GM23338 (cell line): ENCODE measurements around the gene PHF13. TPM values are rescaled to one million over a fixed set of nuclear protein-coding genes. Genes with fewer than 3 reads are reported as not detected.

ENCODE experiments used
- ATAC-seq: fragments of 200-7000 bp; cut with Tn5 transposase; 3 replicates; pipeline ENCODE4 v1.9.1; 2020
- DNase-seq: peaks from one replicate; pipeline ENCODE4 v3.0.0-alpha.2; 2015; ENCODE audit warnings: low spot score
- H2AFZ ChIP-seq: fragments of 200-600 bp; sonication (generic); 2 replicates; pipeline ENCODE4 v1.8.0; 2016; ENCODE audit warnings: antibody characterized with exemption, mild to moderate bottlenecking, moderate library complexity
- H3F3A ChIP-seq: fragments of 200-600 bp; sonication (generic); replicated peaks from 2 replicates; pipeline ENCODE4 v1.8.0; 2017; ENCODE audit warnings: antibody characterized with exemption, mixed run types, low read depth
- H3K27ac ChIP-seq: fragments of 200-600 bp; sonication (generic); 2 replicates; pipeline ENCODE4 v1.6.1; 2016; ENCODE audit warnings: low read depth
- H3K27me3 ChIP-seq: fragments of 200-600 bp; sonication (generic); 2 replicates; pipeline ENCODE4 v1.8.0; 2016; ENCODE audit warnings: mild to moderate bottlenecking, mixed run types, moderate library complexity; ENCODE audit not compliant: insufficient read depth
- H3K36me3 ChIP-seq: fragments of 200-600 bp; sonication (generic); 2 replicates; pipeline ENCODE4 v1.8.0; 2016; ENCODE audit warnings: mild to moderate bottlenecking; ENCODE audit not compliant: insufficient read depth
- H3K4me1 ChIP-seq: fragments of 200-600 bp; sonication (generic); 2 replicates; pipeline ENCODE4 v1.8.0; 2016; ENCODE audit warnings: mild to moderate bottlenecking, moderate library complexity; ENCODE audit not compliant: insufficient read depth
- H3K4me2 ChIP-seq: fragments of 200-600 bp; sonication (generic); 2 replicates; pipeline ENCODE4 v1.7.1; 2017; ENCODE audit warnings: mixed run types
- H3K4me3 ChIP-seq: fragments of 200-600 bp; sonication (generic); 2 replicates; pipeline ENCODE4 v1.6.1; 2016; ENCODE audit warnings: mixed run types
- H3K79me2 ChIP-seq: fragments of 200-600 bp; sonication (generic); replicated peaks from 2 replicates; pipeline ENCODE4 v1.8.0; 2017; ENCODE audit warnings: mild to moderate bottlenecking; ENCODE audit not compliant: insufficient read depth
- H3K9me2 ChIP-seq: fragments of 200-600 bp; sonication (generic); 2 replicates; pipeline ENCODE4 v1.8.0; 2017; ENCODE audit not compliant: insufficient read depth
- H4K20me1 ChIP-seq: fragments of 200-600 bp; sonication (generic); replicated peaks from 2 replicates; pipeline ENCODE4 v1.8.0; 2017; ENCODE audit warnings: mild to moderate bottlenecking; ENCODE audit not compliant: insufficient read depth
- H3K27ac Mint-ChIP-seq: 2 replicates; pipeline ENCODE4 v1.8.0; 2020; ENCODE audit warnings: inconsistent platforms, mild to moderate bottlenecking, moderate library complexity, mixed read lengths
- H3K27me3 Mint-ChIP-seq: 3 replicates; pipeline ENCODE4 v1.8.0; 2022; ENCODE audit warnings: low read depth, mild to moderate bottlenecking, moderate library complexity, mixed read lengths, inconsistent platforms; ENCODE audit not compliant: insufficient read depth, poor library complexity
- H3K36me3 Mint-ChIP-seq: 3 replicates; pipeline ENCODE4 v1.8.0; 2021; ENCODE audit warnings: low read depth, mild to moderate bottlenecking, inconsistent platforms, moderate library complexity, mixed read lengths
- H3K4me1 Mint-ChIP-seq: 3 replicates; pipeline ENCODE4 v1.8.0; 2020; ENCODE audit warnings: mild to moderate bottlenecking, inconsistent platforms, mixed read lengths
- H3K4me3 Mint-ChIP-seq: 3 replicates; pipeline ENCODE4 v1.8.0; 2021; ENCODE audit warnings: moderate library complexity, mild to moderate bottlenecking, inconsistent platforms, mixed read lengths
- H3K9me3 Mint-ChIP-seq: 3 replicates; pipeline ENCODE4 v1.8.0; 2020; ENCODE audit warnings: moderate library complexity, mild to moderate bottlenecking, inconsistent platforms, mixed read lengths
- EZH2phosphoT487 ChIP-seq: fragments of 200-600 bp; sonication (generic); IDR thresholded peaks from one replicate; pipeline ENCODE4 v1.8.1; 2018; ENCODE audit warnings: antibody characterized with exemption; ENCODE audit not compliant: unreplicated experiment
- ZNF331 ChIP-seq: fragments of 250-450 bp; sonication (Bioruptor Pico); IDR thresholded peaks from 2 replicates; pipeline ENCODE4 v1.5.0; 2020; ENCODE audit warnings: low read depth, mild to moderate bottlenecking, moderate library complexity
- polyA plus RNA-seq: library from polyadenylated mRNA; unstranded; fragments of >200 nt; fragmentation: Nextera tagmentation; extraction: Ambion mirVana; gene quantifications from 2 replicates; pipeline ENCODE4 v1.2.1, GENCODE V29; 2016
- total RNA-seq: library from RNA; depleted of rRNA; stranded (reverse); fragments of >200 nt; shearing (Covaris generic); gene quantifications from 2 replicates; pipeline ENCODE4 v1.2.3, GENCODE V29; 2014
- TF ChIP-seq, protein P1 (sequence below): IDR thresholded peaks from one replicate; pipeline ENCODE4 v1.6.1; 2018; ENCODE audit warnings: antibody characterized with exemption; ENCODE audit not compliant: unreplicated experiment
- TF ChIP-seq, protein P2 (sequence below): fragments of 250-450 bp; sonication (Bioruptor Pico); IDR thresholded peaks from 2 replicates; pipeline ENCODE4 v1.5.0; 2020; ENCODE audit warnings: mild to moderate bottlenecking, moderate library complexity

The PHF13 gene
- total and polyA plus RNA-seq, 2 experiments from 2014 or later = 12.1 to 33.2 TPM

DNA sequence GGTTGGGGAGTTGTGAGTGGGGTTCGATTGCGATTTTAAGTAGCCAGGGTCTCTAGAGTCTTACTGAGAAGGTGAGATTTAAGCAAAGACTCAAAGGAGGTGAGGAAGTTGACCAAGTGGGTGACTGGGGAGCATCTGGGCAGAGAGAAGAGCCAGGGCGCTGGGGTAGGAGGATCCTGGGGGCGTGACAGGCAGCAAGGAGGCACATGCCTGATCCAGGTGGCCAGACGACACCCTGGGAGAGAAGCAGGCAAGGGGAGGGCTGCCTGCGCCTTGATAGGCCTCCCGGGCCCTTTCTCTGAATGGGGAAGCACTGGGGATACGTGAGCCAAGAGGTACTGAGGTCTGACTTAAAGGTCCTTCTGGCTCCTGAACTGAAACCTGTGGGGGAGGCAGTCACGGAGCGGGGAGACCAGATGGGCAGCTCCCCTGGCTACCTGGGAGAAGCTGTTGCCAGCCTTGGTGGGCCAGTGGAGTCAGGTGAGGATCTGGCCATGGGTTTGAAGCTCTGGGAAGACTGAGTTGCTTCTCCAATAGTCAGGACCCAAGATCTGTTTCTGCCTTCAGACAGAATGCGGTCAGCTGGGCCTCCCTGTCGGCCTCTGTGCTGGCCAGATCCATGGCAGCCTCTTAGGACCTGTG lies 28.3 kb upstream of the PHF13 start:
- no peaks in the 10 kb centered on the region for H3K9me3 Mint-ChIP-seq
- H3K79me2 ChIP-seq = peaks cover 16% of the 10 kb centered on the region
- H3K27ac Mint-ChIP-seq = peak overlapping the region; percentile 5
- no peak overlapping the region for H2AFZ ChIP-seq
- peaks cover 10% of the 10 kb centered on the region; the same call in 1 of the 2 replicates for H3F3A ChIP-seq
- H3K27ac ChIP-seq = no peak overlapping the region
- H4K20me1 ChIP-seq = peaks cover 5% of the 10 kb centered on the region; the same call in 1 of the 2 replicates
- no peaks in the 10 kb centered on the region for H3K27me3 ChIP-seq
- no peak overlapping the region; the same call in 2 of the 3 replicates for H3K4me3 Mint-ChIP-seq
- H3K4me2 ChIP-seq = no peak overlapping the region
- no peak for DNase-seq
- ATAC-seq = peak; percentile 9; the same call in 2 of the 3 replicates
- H3K36me3 ChIP-seq = no peaks in the 10 kb centered on the region
- 0 out of 2 replicates have a peak, but pooled peaks cover 7% of the 10 kb centered on the region for H3K4me1 ChIP-seq
- H3K4me3 ChIP-seq = no peak overlapping the region
- TF ChIP-seq EZH2phosphoT487 (no peak), ZNF331 (CRISPR knock-in tag) (no peak)
- H3K27me3 Mint-ChIP-seq = peaks cover 19% of the 10 kb centered on the region
- H3K9me2 ChIP-seq = no peaks in the 10 kb centered on the region
- H3K36me3 Mint-ChIP-seq = peaks cover 15% of the 10 kb centered on the region
- H3K4me1 Mint-ChIP-seq = peaks cover 11% of the 10 kb centered on the region

DNA sequence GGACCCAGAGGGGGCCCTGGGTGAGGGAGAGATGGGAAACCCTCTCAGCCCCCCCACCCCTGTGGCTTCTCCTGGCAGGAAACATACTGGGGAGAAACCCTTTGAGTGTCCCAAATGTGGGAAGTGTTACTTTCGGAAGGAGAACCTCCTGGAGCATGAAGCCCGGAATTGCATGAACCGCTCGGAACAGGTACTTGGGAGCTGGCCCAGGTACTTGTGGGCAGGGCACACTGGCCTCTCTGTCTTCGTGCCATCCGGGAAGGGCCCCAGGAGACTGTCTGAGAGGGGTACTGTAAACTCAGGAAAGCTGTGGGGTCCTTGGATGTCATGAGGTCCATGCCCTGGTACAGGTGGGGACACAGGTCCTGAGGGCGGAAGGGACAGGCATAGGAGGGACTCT lies 27.7 kb upstream of the PHF13 start:
- DNase-seq = no peak
- Mint-ChIP-seq H3K4me1 (peaks cover 7% of the 10 kb centered on the region), H3K9me3 (no peaks in the 10 kb centered on the region), H3K4me3 (no peak overlapping the region), H3K27me3 (peaks cover 19% of the 10 kb centered on the region), H3K36me3 (peaks cover 18% of the 10 kb centered on the region), H3K27ac (peak overlapping the region; percentile 31; the same call in 1 of the 2 replicates)
- no peak for ATAC-seq
- Histone ChIP-seq H3K4me3 (no peak overlapping the region), H3K9me2 (no peaks in the 10 kb centered on the region), H3F3A (peaks cover 14% of the 10 kb centered on the region; the same call in 1 of the 2 replicates), H3K79me2 (peaks cover 10% of the 10 kb centered on the region; the same call in 1 of the 2 replicates), H3K27me3 (no peaks in the 10 kb centered on the region), H3K4me2 (no peak overlapping the region), H3K36me3 (no peaks in the 10 kb centered on the region), H3K4me1 (0 out of 2 replicates have a peak, but pooled peaks cover 2% of the 10 kb centered on the region), H4K20me1 (peaks cover 5% of the 10 kb centered on the region; the same call in 1 of the 2 replicates), H3K27ac (no peak overlapping the region), H2AFZ (no peak overlapping the region)
- TF ChIP-seq, protein P1, sequence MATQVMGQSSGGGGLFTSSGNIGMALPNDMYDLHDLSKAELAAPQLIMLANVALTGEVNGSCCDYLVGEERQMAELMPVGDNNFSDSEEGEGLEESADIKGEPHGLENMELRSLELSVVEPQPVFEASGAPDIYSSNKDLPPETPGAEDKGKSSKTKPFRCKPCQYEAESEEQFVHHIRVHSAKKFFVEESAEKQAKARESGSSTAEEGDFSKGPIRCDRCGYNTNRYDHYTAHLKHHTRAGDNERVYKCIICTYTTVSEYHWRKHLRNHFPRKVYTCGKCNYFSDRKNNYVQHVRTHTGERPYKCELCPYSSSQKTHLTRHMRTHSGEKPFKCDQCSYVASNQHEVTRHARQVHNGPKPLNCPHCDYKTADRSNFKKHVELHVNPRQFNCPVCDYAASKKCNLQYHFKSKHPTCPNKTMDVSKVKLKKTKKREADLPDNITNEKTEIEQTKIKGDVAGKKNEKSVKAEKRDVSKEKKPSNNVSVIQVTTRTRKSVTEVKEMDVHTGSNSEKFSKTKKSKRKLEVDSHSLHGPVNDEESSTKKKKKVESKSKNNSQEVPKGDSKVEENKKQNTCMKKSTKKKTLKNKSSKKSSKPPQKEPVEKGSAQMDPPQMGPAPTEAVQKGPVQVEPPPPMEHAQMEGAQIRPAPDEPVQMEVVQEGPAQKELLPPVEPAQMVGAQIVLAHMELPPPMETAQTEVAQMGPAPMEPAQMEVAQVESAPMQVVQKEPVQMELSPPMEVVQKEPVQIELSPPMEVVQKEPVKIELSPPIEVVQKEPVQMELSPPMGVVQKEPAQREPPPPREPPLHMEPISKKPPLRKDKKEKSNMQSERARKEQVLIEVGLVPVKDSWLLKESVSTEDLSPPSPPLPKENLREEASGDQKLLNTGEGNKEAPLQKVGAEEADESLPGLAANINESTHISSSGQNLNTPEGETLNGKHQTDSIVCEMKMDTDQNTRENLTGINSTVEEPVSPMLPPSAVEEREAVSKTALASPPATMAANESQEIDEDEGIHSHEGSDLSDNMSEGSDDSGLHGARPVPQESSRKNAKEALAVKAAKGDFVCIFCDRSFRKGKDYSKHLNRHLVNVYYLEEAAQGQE = no peak
- TF ChIP-seq, protein P2, sequence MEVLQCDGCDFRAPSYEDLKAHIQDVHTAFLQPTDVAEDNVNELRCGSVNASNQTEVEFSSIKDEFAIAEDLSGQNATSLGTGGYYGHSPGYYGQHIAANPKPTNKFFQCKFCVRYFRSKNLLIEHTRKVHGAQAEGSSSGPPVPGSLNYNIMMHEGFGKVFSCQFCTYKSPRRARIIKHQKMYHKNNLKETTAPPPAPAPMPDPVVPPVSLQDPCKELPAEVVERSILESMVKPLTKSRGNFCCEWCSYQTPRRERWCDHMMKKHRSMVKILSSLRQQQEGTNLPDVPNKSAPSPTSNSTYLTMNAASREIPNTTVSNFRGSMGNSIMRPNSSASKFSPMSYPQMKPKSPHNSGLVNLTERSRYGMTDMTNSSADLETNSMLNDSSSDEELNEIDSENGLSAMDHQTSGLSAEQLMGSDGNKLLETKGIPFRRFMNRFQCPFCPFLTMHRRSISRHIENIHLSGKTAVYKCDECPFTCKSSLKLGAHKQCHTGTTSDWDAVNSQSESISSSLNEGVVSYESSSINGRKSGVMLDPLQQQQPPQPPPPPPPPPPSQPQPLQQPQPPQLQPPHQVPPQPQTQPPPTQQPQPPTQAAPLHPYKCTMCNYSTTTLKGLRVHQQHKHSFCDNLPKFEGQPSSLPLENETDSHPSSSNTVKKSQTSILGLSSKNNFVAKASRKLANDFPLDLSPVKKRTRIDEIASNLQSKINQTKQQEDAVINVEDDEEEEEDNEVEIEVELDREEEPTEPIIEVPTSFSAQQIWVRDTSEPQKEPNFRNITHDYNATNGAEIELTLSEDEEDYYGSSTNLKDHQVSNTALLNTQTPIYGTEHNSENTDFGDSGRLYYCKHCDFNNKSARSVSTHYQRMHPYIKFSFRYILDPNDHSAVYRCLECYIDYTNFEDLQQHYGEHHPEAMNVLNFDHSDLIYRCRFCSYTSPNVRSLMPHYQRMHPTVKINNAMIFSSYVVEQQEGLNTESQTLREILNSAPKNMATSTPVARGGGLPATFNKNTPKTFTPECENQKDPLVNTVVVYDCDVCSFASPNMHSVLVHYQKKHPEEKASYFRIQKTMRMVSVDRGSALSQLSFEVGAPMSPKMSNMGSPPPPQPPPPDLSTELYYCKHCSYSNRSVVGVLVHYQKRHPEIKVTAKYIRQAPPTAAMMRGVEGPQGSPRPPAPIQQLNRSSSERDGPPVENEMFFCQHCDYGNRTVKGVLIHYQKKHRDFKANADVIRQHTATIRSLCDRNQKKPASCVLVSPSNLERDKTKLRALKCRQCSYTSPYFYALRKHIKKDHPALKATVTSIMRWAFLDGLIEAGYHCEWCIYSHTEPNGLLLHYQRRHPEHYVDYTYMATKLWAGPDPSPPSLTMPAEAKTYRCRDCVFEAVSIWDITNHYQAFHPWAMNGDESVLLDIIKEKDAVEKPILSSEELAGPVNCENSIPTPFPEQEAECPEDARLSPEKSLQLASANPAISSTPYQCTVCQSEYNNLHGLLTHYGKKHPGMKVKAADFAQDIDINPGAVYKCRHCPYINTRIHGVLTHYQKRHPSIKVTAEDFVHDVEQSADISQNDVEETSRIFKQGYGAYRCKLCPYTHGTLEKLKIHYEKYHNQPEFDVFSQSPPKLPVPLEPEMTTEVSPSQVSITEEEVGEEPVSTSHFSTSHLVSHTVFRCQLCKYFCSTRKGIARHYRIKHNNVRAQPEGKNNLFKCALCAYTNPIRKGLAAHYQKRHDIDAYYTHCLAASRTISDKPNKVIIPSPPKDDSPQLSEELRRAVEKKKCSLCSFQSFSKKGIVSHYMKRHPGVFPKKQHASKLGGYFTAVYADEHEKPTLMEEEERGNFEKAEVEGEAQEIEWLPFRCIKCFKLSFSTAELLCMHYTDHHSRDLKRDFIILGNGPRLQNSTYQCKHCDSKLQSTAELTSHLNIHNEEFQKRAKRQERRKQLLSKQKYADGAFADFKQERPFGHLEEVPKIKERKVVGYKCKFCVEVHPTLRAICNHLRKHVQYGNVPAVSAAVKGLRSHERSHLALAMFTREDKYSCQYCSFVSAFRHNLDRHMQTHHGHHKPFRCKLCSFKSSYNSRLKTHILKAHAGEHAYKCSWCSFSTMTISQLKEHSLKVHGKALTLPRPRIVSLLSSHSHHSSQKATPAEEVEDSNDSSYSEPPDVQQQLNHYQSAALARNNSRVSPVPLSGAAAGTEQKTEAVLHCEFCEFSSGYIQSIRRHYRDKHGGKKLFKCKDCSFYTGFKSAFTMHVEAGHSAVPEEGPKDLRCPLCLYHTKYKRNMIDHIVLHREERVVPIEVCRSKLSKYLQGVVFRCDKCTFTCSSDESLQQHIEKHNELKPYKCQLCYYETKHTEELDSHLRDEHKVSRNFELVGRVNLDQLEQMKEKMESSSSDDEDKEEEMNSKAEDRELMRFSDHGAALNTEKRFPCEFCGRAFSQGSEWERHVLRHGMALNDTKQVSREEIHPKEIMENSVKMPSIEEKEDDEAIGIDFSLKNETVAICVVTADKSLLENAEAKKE = no peak
